CD4-positive, alpha-beta T cell treated with Interleukin-6 for 4 hours (primary cell): ENCODE results near the gene ARID5B.
"Not testable (repeated sequence)": the region's sequence is repeated elsewhere in the genome, so short reads cannot be mapped to it uniquely, and the experiment has no call there.

Experiments used
- DNase-seq: peaks from one replicate; pipeline ENCODE4 v3.0.0-alpha.2; 2020; ENCODE audit warnings: mixed read lengths

ARID5B gene

GRCh38 chr10:61971003-61971325, 69.5 kb downstream of the ARID5B start:
- DNase-seq = no peak

GRCh38 chr10:61973169-61973568, 71.7 kb downstream of the ARID5B start:
- no peak for DNase-seq

GRCh38 chr10:61973906-61974305, 72.4 kb downstream of the ARID5B start:
- DNase-seq = no peak

- DNase-seq = no peak
Observed at GRCh38 chr10:61974601-61975390, 73.3 kb downstream of the ARID5B start.

GRCh38 chr10:61975391-61975932, 74.0 kb downstream of the ARID5B start:
- no peak for DNase-seq

- DNase-seq = not testable (repeated sequence)
Observed at GRCh38 chr10:61976951-61977721, 75.6 kb downstream of the ARID5B start.

- no peak for DNase-seq
Observed at GRCh38 chr10:61978965-61979364, 77.5 kb downstream of the ARID5B start.

GRCh38 chr10:61981460-61981859, 80.0 kb downstream of the ARID5B start:
- no peak for DNase-seq

- no peak for DNase-seq
Observed at GRCh38 chr10:61983255-61983654, 81.8 kb downstream of the ARID5B start.

- no peak for DNase-seq
Observed at GRCh38 chr10:61984803-61985418, 83.4 kb downstream of the ARID5B start.

GRCh38 chr10:61985715-61986114, 84.2 kb downstream of the ARID5B start:
- DNase-seq = no peak

- no peak for DNase-seq
Observed at GRCh38 chr10:61986382-61986781, 84.9 kb downstream of the ARID5B start.

- no peak for DNase-seq
Observed at GRCh38 chr10:61986788-61987492, 85.4 kb downstream of the ARID5B start.

GRCh38 chr10:61987537-61987936, 86.0 kb downstream of the ARID5B start:
- DNase-seq = no peak

- peak; percentile 26 for DNase-seq
Observed at GRCh38 chr10:61987951-61988379, 86.5 kb downstream of the ARID5B start.

- no peak for DNase-seq
Observed at GRCh38 chr10:61989995-61990760, 88.7 kb downstream of the ARID5B start.

GRCh38 chr10:61990761-61991135, 89.2 kb downstream of the ARID5B start:
- no peak for DNase-seq

GRCh38 chr10:61991166-61991565, 89.7 kb downstream of the ARID5B start:
- no peak for DNase-seq

GRCh38 chr10:61992059-61992460, 90.6 kb downstream of the ARID5B start:
- no peak for DNase-seq

- DNase-seq = peak; percentile 61
Observed at GRCh38 chr10:61992671-61993668, 91.5 kb downstream of the ARID5B start.
